Right kidney (tissue), 1 donor: ENCODE results near the gene POLR2E.

Source experiments
- DNase-seq: peaks from one replicate; pipeline ENCODE4 v3.0.0-alpha.2; 2016

The POLR2E gene

GRCh38 chr19:1047696-1048147 lies 47.5 kb downstream of the POLR2E start:
- no peak for DNase-seq

GRCh38 chr19:1046836-1047695 lies 48.1 kb downstream of the POLR2E start:
- DNase-seq = no peak

GRCh38 chr19:1046117-1046626 lies 49.0 kb downstream of the POLR2E start:
- no peak for DNase-seq

GRCh38 chr19:1045247-1045603 lies 50.0 kb downstream of the POLR2E start:
- DNase-seq = no peak

GRCh38 chr19:1042689-1043511 lies 52.3 kb downstream of the POLR2E start:
- DNase-seq = no peak

- DNase-seq = no peak
Observed at GRCh38 chr19:1041835-1042685, 53.1 kb downstream of the POLR2E start.

- DNase-seq = no peak
Observed at GRCh38 chr19:1041272-1041834, 53.8 kb downstream of the POLR2E start.

- DNase-seq = peak; percentile 75
Observed at GRCh38 chr19:1040476-1041271, 54.5 kb downstream of the POLR2E start.

GRCh38 chr19:1039646-1040475 lies 55.3 kb downstream of the POLR2E start, which contains the start of gene ABCA7:
Gene ABCA7, plus strand, starts transcription at chr19:1040107. Its CDS starts 1,255 bp downstream, at chr19:1041362.
- DNase-seq = peak; percentile 87

- no peak for DNase-seq
Observed at GRCh38 chr19:1038978-1039645, 56.1 kb downstream of the POLR2E start.

GRCh38 chr19:1037621-1038064 lies 57.5 kb downstream of the POLR2E start:
- no peak for DNase-seq
